SK-N-DZ (cell line): ENCODE results near the gene FHAD1.
A peak's percentile ranks its signal among the peaks of the same experiment; 100 is the strongest.
"Not testable (repeated sequence)": the region's sequence is repeated elsewhere in the genome, so short reads cannot be mapped to it uniquely, and the experiment has no call there.

ENCODE experiments used
- DNase-seq: peaks from one replicate; pipeline ENCODE4 v3.0.0-alpha.2; 2015; ENCODE audit warnings: low spot score

The FHAD1 gene

DNA sequence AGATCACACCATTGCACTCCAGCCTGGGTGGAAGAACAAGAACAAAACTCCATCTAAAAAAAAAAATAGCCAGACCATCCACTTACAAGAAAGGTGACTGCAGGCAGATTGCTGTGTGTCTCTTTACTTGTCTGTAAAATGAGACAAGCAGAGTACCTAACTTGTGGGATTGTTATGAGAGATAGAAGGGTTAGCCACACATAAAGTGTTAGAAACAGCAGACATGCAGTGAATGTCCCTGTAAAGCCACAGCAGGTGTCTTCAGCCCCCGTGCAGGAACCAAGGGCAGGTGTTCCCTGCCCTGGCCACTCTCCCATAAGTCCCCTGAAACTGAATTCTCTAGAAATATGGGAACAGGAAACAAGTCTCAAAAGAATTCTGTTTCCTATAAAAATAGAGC, 121.9 kb downstream of the FHAD1 start:
- no peak for DNase-seq

DNA sequence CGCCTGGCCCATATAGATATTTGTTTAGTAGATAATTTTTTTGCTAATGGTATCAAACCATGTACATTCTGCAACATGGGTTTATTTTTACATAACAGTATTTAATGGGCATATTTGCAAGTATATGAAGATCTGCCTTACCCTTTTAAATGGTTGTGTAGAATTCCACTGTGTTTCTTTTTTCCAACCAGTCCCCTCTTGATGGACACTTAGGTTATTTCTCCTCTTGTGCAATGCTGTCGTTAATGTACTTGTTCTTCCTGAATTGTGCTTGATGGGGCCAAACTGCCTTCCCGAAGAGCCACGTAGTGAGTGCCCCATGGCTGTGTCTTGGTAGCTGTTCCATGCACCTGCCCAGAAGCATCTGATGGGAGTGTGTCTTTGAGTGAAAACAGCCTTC, 123.2 kb downstream of the FHAD1 start:
- DNase-seq, result no peak

DNA sequence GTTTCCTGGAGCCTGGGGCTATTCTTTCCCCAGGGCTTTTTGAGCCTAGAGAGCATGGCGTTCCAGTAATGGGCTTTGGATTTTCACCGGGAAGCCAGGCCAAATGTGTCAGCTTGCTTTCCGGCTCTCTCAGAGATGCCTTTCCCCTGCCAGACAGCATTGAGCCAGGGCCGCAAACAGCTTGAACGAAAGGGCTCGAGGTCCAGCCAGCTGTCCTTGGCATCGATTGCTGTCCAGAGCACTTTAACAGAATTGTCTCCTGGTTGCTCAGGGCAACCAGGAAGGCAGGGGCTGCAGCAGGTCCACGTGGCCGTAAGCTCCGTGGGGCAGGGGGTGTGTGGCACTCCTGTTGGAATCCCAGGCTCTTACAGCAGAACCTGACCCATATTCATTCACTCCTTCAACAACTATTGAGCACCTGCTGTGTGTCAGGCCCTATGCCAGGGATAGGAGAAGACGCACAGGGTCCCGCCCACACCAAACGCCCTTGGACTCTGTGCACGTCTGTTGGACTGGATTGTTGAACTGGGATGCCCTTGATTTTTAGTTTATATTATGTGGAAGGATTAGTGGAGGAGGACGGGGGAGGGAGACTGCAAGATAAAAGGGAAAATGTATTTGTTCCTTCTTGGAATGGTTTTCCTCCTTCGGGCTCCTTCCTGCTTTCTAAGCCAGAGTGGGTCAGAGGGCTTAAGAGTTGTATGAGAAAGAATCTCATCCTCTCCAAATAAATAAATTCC, 123.9 kb downstream of the FHAD1 start:
- DNase-seq, result no peak

- DNase-seq, result no peak
Observed at GRCh38 chr1:15371610-15372545, 124.9 kb downstream of the FHAD1 start.

- no peak for DNase-seq
Observed at GRCh38 chr1:15378729-15379128, 131.7 kb downstream of the FHAD1 start.

DNA sequence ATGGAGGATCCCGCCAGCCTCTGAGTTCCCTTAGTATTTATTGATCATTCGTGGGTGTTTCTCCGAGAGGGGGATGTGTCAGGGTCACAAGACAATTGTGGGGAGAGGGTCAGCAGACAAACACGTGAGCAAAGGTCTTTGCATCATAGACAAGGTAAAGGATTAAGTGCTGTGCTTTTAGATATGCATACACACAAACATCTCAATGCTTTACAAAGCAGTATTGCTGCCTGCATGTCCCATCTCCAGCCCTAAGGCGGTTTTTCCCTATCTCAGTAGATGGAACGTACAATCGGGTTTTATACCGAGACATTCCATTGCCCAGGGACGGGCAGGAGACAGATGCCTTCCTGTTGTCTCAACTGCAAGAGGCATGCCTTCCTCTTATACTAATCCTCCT, 132.1 kb downstream of the FHAD1 start:
- not testable (repeated sequence) for DNase-seq

DNA sequence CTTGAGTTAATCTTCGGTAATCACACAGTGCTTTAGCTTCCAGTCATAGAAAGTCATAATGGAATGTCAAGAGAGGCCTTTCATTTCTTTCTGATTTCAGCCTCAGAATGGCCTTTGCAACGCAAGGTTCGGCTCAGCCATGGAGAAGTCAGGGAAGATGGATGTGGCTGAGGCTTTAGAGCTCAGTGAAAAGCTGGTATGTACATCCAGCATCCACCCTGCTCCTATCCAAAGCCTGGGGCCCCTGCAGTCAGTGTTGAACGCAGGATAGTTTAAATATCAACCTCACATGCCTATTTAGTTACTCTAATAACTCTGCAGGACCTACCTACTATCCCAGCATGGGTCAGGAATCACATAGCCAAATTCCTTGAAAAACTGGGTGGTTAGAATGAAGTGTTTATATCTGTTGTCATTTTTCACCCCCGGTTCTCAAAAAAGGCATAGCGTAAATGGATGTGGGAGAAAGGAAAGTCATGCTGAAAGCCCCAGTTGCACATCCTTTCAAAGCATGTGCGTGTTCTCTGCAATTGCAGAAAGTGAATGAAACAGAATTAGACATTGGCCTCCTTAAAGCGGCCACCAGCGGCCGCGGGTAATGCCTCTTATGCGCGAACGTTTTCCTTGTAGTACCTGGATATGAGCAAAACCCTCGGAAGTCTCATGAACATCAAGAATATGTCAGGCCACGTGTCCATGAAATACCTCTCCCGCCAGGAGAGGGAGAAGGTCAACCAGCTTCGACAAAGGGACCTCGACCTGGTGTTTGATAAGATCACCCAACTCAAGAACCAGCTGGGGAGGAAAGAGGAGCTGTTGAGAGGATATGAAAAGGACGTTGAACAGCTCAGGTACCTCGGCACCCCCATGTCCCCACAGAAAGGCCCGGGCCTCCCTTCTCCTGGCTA, 133.8 kb downstream of the FHAD1 start:
- DNase-seq, result peak; percentile 33

GRCh38 chr1:15381805-15382204, 134.8 kb downstream of the FHAD1 start:
- peak; percentile 71 for DNase-seq

DNA sequence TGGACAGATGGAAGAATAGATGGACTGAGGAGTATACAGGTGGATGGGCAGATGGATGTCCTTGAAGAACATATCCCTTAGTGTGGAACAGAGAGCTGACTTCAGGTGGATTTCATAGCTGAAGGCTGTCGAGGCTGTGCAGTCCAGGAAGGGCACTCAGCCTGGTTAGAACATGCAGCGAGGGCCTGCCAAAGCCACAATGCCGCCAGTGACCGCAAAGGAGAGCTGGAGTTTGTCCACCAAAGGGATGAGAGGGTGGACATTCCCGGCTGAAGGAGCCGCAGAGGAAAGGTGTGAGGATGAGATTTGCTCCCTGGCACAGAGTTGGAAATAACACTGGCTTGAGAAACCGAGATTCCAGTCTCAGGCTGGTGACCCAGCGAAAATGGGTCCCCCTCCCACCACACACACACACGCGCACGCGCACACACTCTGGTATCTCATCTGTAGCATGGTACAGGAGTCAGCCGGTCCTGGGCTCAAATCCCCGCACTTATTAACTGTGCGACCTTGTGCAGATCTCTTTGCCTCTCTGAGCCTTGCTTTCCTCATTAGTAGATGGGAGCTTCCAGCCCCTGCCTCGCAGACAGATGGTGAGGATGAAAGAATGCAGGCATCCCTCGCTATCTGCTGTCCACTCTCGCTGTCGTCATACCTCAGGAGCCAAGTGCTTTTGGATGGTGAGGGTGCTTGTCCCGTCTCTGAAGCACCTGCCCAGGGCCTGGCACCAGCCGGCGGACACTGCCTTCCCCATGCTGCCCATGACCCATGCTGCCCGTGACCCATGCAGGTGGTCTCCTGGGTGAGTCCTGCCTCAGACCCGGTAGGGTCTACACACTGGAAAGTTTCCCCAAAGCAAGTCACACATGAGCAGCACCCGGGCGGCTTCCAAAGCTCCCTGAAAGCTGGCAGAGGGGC, 135.8 kb downstream of the FHAD1 start:
- no peak for DNase-seq

GRCh38 chr1:15383810-15384209, 136.8 kb downstream of the FHAD1 start:
- no peak for DNase-seq

- no peak for DNase-seq
Observed at GRCh38 chr1:15384301-15384901, 137.4 kb downstream of the FHAD1 start.

DNA sequence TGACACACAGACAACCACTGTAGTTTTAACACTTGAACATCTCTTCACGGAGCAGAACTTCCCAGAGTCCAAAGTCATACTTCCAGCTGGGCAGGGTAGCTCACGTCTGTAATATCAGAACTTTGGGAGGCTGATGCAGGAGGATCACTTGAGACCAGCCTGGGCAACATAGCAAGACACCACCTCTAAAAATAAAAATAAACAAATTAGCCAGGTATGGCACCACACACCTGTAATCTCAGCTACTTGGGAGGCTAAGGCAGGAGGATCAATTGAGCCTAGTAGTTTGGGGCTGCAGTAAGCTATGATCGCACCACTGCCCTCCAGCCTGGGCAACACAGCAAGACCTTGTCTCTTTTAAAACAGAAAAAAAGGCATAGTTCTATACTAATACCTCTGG, 138.4 kb downstream of the FHAD1 start:
- no peak for DNase-seq

DNA sequence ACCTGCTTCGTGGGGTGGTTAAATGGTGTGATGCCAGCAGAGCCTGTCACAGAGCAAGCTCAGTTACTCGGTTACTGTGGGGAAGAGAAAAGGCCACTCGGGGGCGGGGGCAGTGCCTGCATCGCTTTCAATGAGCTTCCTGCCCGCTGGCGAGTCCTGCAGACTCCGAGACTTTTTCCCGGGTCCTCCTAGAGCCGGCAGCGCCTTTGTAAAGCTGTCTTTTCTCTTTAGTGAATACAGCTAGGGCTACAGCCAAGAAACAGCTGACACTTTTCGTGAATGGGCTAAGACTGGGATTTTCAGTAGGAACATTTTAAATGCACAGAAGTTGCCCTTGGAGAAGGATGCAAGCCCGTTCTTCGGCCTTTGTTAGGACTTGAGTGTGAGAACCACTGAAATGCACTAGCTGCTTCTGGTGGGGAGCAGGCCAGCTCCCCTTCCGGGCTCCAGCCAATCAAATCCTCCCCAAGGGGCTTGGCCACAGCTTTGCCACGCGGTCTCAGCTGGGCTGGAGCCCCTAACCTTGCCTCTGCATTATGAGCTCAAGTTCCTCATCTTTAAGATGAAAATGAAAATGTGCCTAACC, 139.2 kb downstream of the FHAD1 start:
- no peak for DNase-seq

- no peak for DNase-seq
Observed at GRCh38 chr1:15388201-15388880, 141.3 kb downstream of the FHAD1 start.

DNA sequence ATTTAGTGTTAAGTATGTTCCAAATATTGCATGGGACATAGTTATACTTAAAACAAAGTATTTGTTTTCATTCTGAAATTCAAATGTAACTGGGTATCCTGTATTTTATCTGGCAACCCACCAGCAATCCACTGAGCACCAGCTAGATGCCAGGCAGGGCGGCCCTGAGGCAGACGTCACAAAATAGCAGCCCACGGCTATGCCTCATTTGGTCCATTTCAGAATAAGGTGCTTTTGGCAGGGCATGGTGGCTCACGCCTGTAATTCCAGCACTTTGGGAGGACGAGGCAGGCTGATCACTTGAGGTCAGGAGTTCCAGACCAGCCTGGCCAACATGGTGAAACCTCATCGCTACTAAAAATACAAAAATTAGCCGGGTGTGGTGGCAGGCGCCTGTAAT, 142.8 kb downstream of the FHAD1 start:
- DNase-seq, result not testable (repeated sequence)

DNA sequence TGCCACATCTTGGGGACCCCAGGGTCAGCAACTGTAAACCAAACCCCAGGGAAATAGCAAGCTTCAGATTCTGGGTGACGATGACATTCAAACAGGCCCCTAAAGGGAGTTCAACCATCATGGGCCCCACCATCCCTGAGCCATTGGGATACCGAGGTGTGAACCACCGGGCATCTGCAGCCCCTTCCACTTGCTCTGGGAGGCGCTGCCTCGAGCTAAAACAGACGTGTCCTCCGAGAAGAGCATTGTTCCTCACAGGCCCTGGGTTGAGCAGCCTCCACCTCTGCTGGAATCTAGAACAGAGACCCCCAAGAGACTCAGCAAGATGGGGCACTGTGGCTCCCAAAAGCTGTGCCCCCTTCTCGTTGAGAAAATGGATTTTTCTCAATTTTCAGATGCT, 143.6 kb downstream of the FHAD1 start:
- DNase-seq, result no peak

DNA sequence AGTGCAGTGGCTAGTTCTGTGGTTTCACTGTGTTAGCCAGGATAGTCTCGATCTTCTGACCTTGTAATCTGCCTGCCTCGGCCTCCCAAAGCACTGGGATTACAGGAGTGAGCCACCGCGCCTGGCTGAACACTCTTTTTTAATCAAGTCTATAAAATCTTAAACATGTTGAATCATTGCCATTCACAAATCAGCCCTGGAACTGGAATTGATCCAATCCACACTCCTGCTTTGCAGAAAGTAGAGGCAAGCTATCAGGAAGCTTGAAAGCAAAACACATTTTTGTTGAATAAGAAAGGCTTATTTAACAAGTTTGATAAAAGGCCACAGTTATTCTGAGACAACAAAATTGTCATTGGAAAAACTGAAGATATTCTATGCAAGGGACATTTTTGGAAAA, 144.3 kb downstream of the FHAD1 start:
- no peak for DNase-seq

DNA sequence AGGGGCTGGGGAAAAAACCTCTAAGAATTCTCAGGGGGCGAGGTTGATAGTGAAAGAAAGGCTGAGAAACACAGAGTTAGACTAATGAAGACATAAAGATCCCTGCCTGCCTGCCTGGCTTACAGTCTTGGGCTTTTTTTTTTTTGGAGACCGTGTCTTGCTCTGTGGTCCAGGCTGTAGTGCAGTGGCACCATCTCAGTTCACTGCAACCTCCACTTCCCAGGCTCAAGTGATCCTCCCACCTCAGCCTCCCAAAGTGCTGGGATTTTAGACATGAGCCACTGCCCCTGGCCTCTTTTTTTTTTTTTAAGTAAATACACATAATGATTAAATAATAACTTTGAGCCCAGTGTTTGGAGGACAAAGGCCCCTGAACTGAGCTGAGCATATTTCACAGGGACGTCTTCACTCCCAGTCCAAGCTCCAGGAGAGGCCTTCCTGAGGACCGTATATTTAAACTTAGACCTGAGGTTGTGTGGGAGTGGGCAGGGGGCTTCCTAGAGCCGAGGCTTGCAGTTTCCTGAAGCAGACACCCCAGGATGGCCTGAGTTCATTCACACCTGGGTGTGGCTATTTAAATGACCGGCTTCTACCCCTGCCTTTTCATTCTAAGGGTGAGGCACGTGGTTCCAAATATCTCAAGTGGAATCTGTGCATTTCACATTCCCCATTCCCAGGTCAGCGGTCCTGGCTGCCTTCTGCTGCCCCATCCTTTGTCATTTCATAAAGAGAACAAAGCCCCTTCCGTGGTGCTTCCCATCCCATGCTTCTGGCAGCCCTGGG, 146.6 kb downstream of the FHAD1 start:
- no peak for DNase-seq
